ENCODE results near the gene WBP2NL. TPM values are rescaled to one million over a fixed set of nuclear protein-coding genes. Genes with fewer than 3 reads are reported as not detected.

The WBP2NL gene
- total and polyA plus RNA-seq, 10 donors = 1.2 to 5.0 (median 1.8) TPM

DNA sequence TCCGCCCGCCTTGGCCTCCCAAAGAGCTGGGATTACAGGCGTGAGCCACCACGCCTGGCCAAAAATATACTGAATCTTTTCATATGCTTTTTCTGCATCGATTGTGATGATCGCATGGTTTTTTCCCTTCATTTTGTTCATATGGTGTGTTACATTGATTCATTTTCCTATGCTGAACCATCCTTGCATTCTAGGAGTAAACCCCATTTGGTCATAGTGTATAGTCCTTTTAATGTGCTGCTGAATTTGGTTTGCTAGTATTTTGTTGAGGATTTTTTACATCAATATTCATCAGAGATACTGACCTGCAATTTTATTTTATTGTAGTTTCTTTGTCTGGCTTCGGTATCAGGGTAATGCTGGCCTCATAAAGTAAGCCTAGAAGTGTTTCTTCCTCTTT is 12.2 kb downstream of the WBP2NL start:
- no peak for DNase-seq
- WGBS, 5 donors = 85 to 95% (median 90%) methylated on average over 7 of the region's 7 CpGs
- H3K4me1 ChIP-seq = no peaks in the 10 kb centered on the region

GRCh38 chr22:42013385-42013784 is 14.8 kb downstream of the WBP2NL start:
- 60 to 95% (median 79%) methylated on average over 4 of the region's 4 CpGs for WGBS, 5 donors
- no peak for DNase-seq
- H3K4me3 ChIP-seq = no peak overlapping the region
- H3K27ac ChIP-seq = no peak overlapping the region
- H3K4me1 ChIP-seq = no peaks in the 10 kb centered on the region
- TF ChIP-seq, protein P1, sequence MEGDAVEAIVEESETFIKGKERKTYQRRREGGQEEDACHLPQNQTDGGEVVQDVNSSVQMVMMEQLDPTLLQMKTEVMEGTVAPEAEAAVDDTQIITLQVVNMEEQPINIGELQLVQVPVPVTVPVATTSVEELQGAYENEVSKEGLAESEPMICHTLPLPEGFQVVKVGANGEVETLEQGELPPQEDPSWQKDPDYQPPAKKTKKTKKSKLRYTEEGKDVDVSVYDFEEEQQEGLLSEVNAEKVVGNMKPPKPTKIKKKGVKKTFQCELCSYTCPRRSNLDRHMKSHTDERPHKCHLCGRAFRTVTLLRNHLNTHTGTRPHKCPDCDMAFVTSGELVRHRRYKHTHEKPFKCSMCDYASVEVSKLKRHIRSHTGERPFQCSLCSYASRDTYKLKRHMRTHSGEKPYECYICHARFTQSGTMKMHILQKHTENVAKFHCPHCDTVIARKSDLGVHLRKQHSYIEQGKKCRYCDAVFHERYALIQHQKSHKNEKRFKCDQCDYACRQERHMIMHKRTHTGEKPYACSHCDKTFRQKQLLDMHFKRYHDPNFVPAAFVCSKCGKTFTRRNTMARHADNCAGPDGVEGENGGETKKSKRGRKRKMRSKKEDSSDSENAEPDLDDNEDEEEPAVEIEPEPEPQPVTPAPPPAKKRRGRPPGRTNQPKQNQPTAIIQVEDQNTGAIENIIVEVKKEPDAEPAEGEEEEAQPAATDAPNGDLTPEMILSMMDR (IDR thresholded peaks at IDR 0.05 in 8 of 11, conservative IDR thresholded peaks at IDR 0.05 in 3 of 11) = no peak
- no peak for TF ChIP-seq POLR2AphosphoS5 (IDR thresholded peaks at IDR 0.05)
- TF ChIP-seq POLR2A (IDR thresholded peaks at IDR 0.05) = no peak
- intact Hi-C loops (cut with DNase I; ENCODE audit: low total_unique reads) = no loop called here
- peaks cover 0 to 36% (median 31%) of the 10 kb centered on the region in 8 donors for H3K9me3 ChIP-seq
- H3K36me3 ChIP-seq = no peaks in the 10 kb centered on the region
- peaks cover 0 to 6% (median 0%) of the 10 kb centered on the region in 7 donors for H3K27me3 ChIP-seq (replicated peaks in 1 of 7)

More for the DNA sequence above, 12.2 kb downstream of the WBP2NL start:
- intact Hi-C loops (cut with DNase I; ENCODE audit: low total_unique reads) = no loop called here
- Histone ChIP-seq H3K27me3 (replicated peaks in 1 of 7) (peaks cover 0 to 6% (median 0%) of the 10 kb centered on the region in 7 donors), H3K36me3 (no peaks in the 10 kb centered on the region), H3K4me3 (no peak overlapping the region), H3K27ac (no peak overlapping the region), H3K9me3 (peaks cover 2 to 44% (median 34%) of the 10 kb centered on the region in 8 donors)
- TF ChIP-seq POLR2A (IDR thresholded peaks at IDR 0.05) (no peak), POLR2AphosphoS5 (IDR thresholded peaks at IDR 0.05) (no peak)
- TF ChIP-seq, protein P1 (IDR thresholded peaks at IDR 0.05 in 8 of 11, conservative IDR thresholded peaks at IDR 0.05 in 3 of 11) = no peak

DNA sequence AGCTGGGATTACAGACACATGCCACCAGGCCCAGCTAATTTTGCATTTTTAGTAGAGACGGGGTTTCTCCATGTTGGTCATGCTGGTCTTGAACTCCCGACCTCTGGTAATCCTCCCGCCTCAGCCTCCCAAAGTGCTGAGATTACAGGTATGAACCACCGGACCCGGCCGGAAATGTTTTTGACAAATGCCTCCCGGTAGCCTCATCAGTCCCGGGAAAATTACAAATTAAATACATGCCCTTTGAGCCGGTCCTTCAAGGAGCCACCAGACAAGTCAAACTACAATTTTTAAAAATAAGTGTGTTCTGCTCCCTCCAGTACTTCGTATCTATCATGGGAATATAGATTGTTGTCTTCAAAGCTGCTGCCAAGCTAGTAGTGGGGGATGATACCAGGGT is 17.5 kb downstream of the WBP2NL start:
- DNase-seq = no peak
- H3K36me3 ChIP-seq = no peaks in the 10 kb centered on the region
- no peak overlapping the region for H3K4me3 ChIP-seq
- TF ChIP-seq, protein P1 (IDR thresholded peaks at IDR 0.05 in 8 of 11, conservative IDR thresholded peaks at IDR 0.05 in 3 of 11) = no peak
- TF ChIP-seq POLR2AphosphoS5 (IDR thresholded peaks at IDR 0.05) (no peak), POLR2A (IDR thresholded peaks at IDR 0.05) (no peak)
- no peaks in the 10 kb centered on the region for H3K4me1 ChIP-seq
- intact Hi-C loops (cut with DNase I; ENCODE audit: low total_unique reads) = no loop called here
- 79 to 93% (median 80%) methylated on average over 10 of the region's 10 CpGs for WGBS, 5 donors
- no peak overlapping the region for H3K27ac ChIP-seq
- H3K9me3 ChIP-seq = peaks cover 0 to 12% (median 7%) of the 10 kb centered on the region in 8 donors
- no peaks in the 10 kb centered on the region for H3K27me3 ChIP-seq (replicated peaks in 1 of 7)

DNA sequence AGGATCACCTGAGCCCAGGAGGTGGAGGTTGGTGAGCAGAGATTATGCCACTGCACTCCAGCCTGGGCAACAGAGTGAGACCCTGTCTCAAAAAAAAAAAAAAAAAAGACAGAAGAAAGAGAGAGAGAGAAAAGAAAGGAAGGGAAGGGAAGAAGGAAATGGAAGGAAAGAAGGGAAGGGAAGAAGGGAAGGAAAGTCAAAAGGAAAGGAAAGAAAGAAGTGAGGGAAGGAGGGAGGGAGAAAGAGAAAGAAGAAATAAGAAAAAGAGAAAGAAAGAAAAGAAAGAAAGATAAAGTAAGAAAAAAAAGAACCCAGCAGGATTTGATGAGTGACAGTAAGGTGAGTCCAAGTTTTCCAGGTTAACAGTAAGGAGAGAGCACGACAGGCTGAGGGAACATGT is 19.6 kb downstream of the WBP2NL start:
- H3K4me3 ChIP-seq = no peak overlapping the region
- no peaks in the 10 kb centered on the region for H3K36me3 ChIP-seq
- TF ChIP-seq POLR2A (IDR thresholded peaks at IDR 0.05) (no peak), POLR2AphosphoS5 (IDR thresholded peaks at IDR 0.05) (no peak)
- TF ChIP-seq, protein P1 (IDR thresholded peaks at IDR 0.05 in 8 of 11, conservative IDR thresholded peaks at IDR 0.05 in 3 of 11) = no peak
- DNase-seq = no peak
- H3K27me3 ChIP-seq (replicated peaks in 1 of 7) = no peaks in the 10 kb centered on the region
- intact Hi-C loops (cut with DNase I; ENCODE audit: low total_unique reads) = no loop called here
- no peak overlapping the region for H3K27ac ChIP-seq
- 57 to 77% (median 72%) methylated on average over 1 of the region's 1 CpG for WGBS, 5 donors
- H3K4me1 ChIP-seq = peaks cover 0 to 8% (median 0%) of the 10 kb centered on the region in 6 donors
- H3K9me3 ChIP-seq = no peaks in the 10 kb centered on the region

Data from spleen (tissue), 11 donors.